ENCODE results near the gene CERKL.

The CERKL gene

DNA sequence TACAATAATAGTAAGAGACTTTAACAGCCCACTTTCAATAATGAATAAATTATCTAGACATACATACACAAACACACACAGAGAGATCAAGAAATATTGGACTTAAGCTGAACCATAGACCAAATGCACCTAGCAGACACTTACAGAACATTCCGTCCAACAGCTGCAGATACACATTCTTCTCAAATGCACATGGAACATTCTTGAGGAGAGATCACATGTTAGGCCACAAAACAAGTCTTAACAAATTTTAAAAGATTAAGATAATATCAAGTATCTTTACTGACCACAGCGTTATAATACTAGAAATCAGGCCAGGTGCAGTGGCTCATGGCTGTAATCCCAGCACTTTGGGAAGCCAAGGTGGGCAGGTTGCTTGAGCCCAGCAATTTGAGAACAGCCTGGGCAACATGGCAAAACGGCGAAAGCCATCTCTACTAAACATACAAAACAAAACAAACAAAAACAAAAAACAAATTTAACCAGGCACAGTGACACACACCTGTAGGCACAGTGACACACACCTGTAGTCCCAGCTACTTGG lies 7.4 kb downstream of the CERKL start:
- Histone ChIP-seq H4K20me1 (ENCODE audit: insufficient read depth) (no peaks in the 10 kb centered on the region), H3K27me3 (ENCODE audit: insufficient read depth, low read depth) (no peaks in the 10 kb centered on the region), H3K79me2 (ENCODE audit: insufficient read depth, low read depth) (no peaks in the 10 kb centered on the region), H3K27ac (no peak overlapping the region), H3K4me2 (no peak overlapping the region), H3K9ac (no peak overlapping the region), H3K36me3 (ENCODE audit: insufficient read depth) (no peaks in the 10 kb centered on the region), H3K4me3 (IDR thresholded peaks at IDR 0.05; ENCODE audit: insufficient read depth, low read depth, low read length) (no peak overlapping the region), H3K4me1 (ENCODE audit: low read depth, poor library complexity, severe bottlenecking) (no peaks in the 10 kb centered on the region), H2AFZ (ENCODE audit: low read depth) (no peak overlapping the region)
- no peak for TF ChIP-seq CTCF (conservative IDR thresholded peaks at IDR 0.05; ENCODE audit: low read depth, low read length)

- Histone ChIP-seq H3K4me1 (ENCODE audit: low read depth, poor library complexity, severe bottlenecking) (no peaks in the 10 kb centered on the region), H3K4me3 (IDR thresholded peaks at IDR 0.05; ENCODE audit: insufficient read depth, low read depth, low read length) (no peak overlapping the region), H3K79me2 (ENCODE audit: insufficient read depth, low read depth) (no peaks in the 10 kb centered on the region), H3K27me3 (ENCODE audit: insufficient read depth, low read depth) (no peaks in the 10 kb centered on the region), H4K20me1 (ENCODE audit: insufficient read depth) (no peaks in the 10 kb centered on the region), H3K27ac (no peak overlapping the region), H3K9ac (no peak overlapping the region), H2AFZ (ENCODE audit: low read depth) (no peak overlapping the region), H3K36me3 (ENCODE audit: insufficient read depth) (no peaks in the 10 kb centered on the region), H3K4me2 (no peak overlapping the region)
- no peak for TF ChIP-seq CTCF (conservative IDR thresholded peaks at IDR 0.05; ENCODE audit: low read depth, low read length)
Measured at GRCh38 chr2:181648478-181649155, 8.3 kb downstream of the CERKL start.

- no peaks in the 10 kb centered on the region for H3K4me1 ChIP-seq (ENCODE audit: low read depth, poor library complexity, severe bottlenecking)
- no peak overlapping the region for H3K27ac ChIP-seq
- no peaks in the 10 kb centered on the region for H3K36me3 ChIP-seq (ENCODE audit: insufficient read depth)
- H4K20me1 ChIP-seq (ENCODE audit: insufficient read depth) = no peaks in the 10 kb centered on the region
- no peak overlapping the region for H2AFZ ChIP-seq (ENCODE audit: low read depth)
- no peaks in the 10 kb centered on the region for H3K79me2 ChIP-seq (ENCODE audit: insufficient read depth, low read depth)
- H3K27me3 ChIP-seq (ENCODE audit: insufficient read depth, low read depth) = no peaks in the 10 kb centered on the region
- no peak overlapping the region for H3K4me3 ChIP-seq (IDR thresholded peaks at IDR 0.05; ENCODE audit: insufficient read depth, low read depth, low read length)
- TF ChIP-seq CTCF (conservative IDR thresholded peaks at IDR 0.05; ENCODE audit: low read depth, low read length) = no peak
- H3K9ac ChIP-seq = no peak overlapping the region
- H3K4me2 ChIP-seq = no peak overlapping the region
Measured at GRCh38 chr2:181646415-181646987, 10.4 kb downstream of the CERKL start.

DNA sequence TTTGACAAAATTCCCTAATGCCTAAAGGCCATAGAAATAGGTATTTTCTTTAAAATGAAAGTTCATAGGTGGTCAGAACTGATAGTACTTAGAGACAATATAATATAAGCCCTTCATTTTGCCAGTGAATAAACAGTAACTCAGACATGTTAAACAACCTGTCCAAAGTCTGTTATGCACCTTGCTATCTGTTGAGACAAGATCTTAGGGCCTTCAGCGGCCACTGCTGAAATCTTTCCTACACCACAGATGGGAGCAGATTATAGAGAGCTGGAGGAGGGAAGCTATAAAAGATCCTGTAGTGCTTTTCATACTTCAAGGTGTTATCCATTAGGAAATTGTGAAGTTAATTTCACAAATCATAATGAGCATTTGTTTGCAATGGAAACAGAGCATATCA lies 13.8 kb downstream of the CERKL start:
- no peaks in the 10 kb centered on the region for H3K79me2 ChIP-seq (ENCODE audit: insufficient read depth, low read depth)
- no peak overlapping the region for H3K4me3 ChIP-seq (IDR thresholded peaks at IDR 0.05; ENCODE audit: insufficient read depth, low read depth, low read length)
- H4K20me1 ChIP-seq (ENCODE audit: insufficient read depth) = no peaks in the 10 kb centered on the region
- H3K27ac ChIP-seq = no peak overlapping the region
- no peaks in the 10 kb centered on the region for H3K27me3 ChIP-seq (ENCODE audit: insufficient read depth, low read depth)
- no peak overlapping the region for H3K9ac ChIP-seq
- H3K4me2 ChIP-seq = no peak overlapping the region
- H2AFZ ChIP-seq (ENCODE audit: low read depth) = no peak overlapping the region
- no peaks in the 10 kb centered on the region for H3K4me1 ChIP-seq (ENCODE audit: low read depth, poor library complexity, severe bottlenecking)
- TF ChIP-seq CTCF (conservative IDR thresholded peaks at IDR 0.05; ENCODE audit: low read depth, low read length) = no peak
- no peaks in the 10 kb centered on the region for H3K36me3 ChIP-seq (ENCODE audit: insufficient read depth)

Measured in KMS-11 (cell line).